Kidney (tissue), 14 donors: ENCODE data around the gene OAF. TPM values are rescaled to one million over a fixed set of nuclear protein-coding genes. Genes with fewer than 3 reads are reported as not detected.
A peak's percentile ranks its signal among the peaks of the same experiment; 100 is the strongest.
"Not testable (repeated sequence)": the region's sequence is repeated elsewhere in the genome, so short reads cannot be mapped to it uniquely, and the experiment has no call there.

Experiments
- DNase-seq, 5 donors: peaks; one replicate each; pipeline ENCODE4 v3.0.0-alpha.2; 2013 to 2020
- FAIRE-seq: peaks from 2 replicates; lab custom pipeline; 2012; peaks lifted over from hg19 to GRCh38; lab: Jason Lieb, UNC
- H3K27ac ChIP-seq, 2 donors: one replicate each; pipeline ENCODE4 v1.7.0; 2013; ENCODE audit warnings: low read depth in 2 of 2, low read length in 2 of 2, inconsistent platforms in 1 of 2
- H3K27me3 ChIP-seq: one replicate; pipeline ENCODE4 v1.7.1; 2013; ENCODE audit warnings: low read length, inconsistent platforms; ENCODE audit not compliant: control insufficient read depth, insufficient read depth
- H3K36me3 ChIP-seq, 3 donors: one replicate each; pipeline versions ENCODE4 v1.7.0 to v1.7.1; 2013; ENCODE audit warnings: low read length in 3 of 3, control low read depth in 1 of 3, inconsistent platforms in 1 of 3; ENCODE audit not compliant: insufficient read depth in 3 of 3, control insufficient read depth in 2 of 3
- H3K4me1 ChIP-seq, 3 donors: one replicate each; pipeline versions ENCODE4 v1.7.0 to v1.7.1; 2013; ENCODE audit warnings: low read length in 3 of 3, inconsistent platforms in 1 of 3, low read depth in 1 of 3; ENCODE audit not compliant: control insufficient read depth in 2 of 3, insufficient read depth in 2 of 3
- H3K4me3 ChIP-seq, 3 donors: one replicate each; pipeline versions ENCODE4 v1.7.0 to v1.8.1; 2013; ENCODE audit warnings: low read length in 3 of 3, control low read depth in 1 of 3, inconsistent platforms in 1 of 3
- H3K9ac ChIP-seq, 3 donors: one replicate each; pipeline versions ENCODE4 v1.7.0 to v1.7.1; 2013; ENCODE audit warnings: low read length in 3 of 3, control low read depth in 1 of 3, inconsistent platforms in 1 of 3
- H3K9me3 ChIP-seq, 3 donors: one replicate each; pipeline versions ENCODE4 v1.7.0 to v1.7.1; 2013; ENCODE audit warnings: low read length in 3 of 3, control low read depth in 1 of 3, inconsistent platforms in 1 of 3; ENCODE audit not compliant: control insufficient read depth in 2 of 3, insufficient read depth in 1 of 3
- intact Hi-C: fragments of 100-400 bp; cut with DNase I; formaldehyde crosslinking; loops from one replicate; pipeline ENCODE4 v1.11.1; 2022
- polyA plus RNA-seq: library from polyadenylated mRNA; stranded (reverse); fragments of 350-450 nt; fragmentation: Illumina TruSeq; extraction: RNeasy Lipid Tissue Mini Kit (QIAGEN cat#74804); gene quantifications from one replicate; pipeline ENCODE4 v1.2.3, GENCODE V29; 2014; ENCODE audit warnings: low read depth, low replicate concordance; ENCODE audit not compliant: insufficient read depth
- total RNA-seq: library from RNA; stranded (reverse); fragmentation: NEBNext Ultra II Directional; extraction: Animal tissue kit (Norgen Biotek cat#: 25700); gene quantifications from one replicate; pipeline ENCODE4 v1.2.1, GENCODE V29; 2021
- TF ChIP-seq, protein P1 (sequence below): IDR thresholded peaks from 3 replicates; pipeline ENCODE4 v1.5.1; 2012; ENCODE audit warnings: mild to moderate bottlenecking, moderate library complexity, borderline replicate concordance; ENCODE audit not compliant: insufficient read depth; ENCODE audit errors: extremely low read depth
- donor health status: control.
- donor health status: control.
- donor health status: control.
- donor health status: control.
- donor health status: control.
- donor health status: DM: yes; HTN: yes; CAD: no.
- donor health status: Normal renal cell carcinoma (clear cell type).

Gene OAF
- total and polyA plus RNA-seq, 2 donors from 2014 or later: 48.2 to 78.1 TPM

DNA sequence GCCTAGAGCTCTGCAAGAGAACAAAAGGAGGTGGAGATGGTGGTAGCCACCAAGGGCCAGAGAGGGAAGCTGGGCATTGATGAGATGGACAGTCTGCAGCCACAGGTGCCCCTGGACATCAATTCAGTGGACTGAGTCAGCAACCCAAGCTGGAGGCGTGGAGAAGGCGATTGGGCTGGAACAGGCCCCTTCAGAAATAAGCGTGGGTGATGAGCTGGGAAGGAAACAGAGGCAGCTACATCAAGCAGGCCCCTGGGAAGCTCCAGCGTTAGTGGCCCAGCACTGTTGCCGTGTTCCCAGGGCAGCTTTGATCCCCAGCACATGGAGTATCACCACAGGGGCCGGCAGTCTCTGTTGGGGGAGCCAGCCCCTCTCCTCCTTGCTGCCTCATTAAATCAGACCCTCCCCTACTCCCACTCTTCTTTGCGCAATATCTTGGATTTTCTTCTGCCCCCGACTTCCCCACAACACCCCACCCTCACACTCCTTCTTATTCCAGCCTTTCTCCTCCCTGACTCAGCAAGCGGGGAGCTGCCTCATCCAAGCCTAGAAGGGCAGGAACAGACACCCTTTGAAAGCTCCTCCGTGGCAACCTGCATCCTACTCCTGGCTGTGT lies 31.7 kb upstream of the OAF start:
- TF ChIP-seq, protein P1, sequence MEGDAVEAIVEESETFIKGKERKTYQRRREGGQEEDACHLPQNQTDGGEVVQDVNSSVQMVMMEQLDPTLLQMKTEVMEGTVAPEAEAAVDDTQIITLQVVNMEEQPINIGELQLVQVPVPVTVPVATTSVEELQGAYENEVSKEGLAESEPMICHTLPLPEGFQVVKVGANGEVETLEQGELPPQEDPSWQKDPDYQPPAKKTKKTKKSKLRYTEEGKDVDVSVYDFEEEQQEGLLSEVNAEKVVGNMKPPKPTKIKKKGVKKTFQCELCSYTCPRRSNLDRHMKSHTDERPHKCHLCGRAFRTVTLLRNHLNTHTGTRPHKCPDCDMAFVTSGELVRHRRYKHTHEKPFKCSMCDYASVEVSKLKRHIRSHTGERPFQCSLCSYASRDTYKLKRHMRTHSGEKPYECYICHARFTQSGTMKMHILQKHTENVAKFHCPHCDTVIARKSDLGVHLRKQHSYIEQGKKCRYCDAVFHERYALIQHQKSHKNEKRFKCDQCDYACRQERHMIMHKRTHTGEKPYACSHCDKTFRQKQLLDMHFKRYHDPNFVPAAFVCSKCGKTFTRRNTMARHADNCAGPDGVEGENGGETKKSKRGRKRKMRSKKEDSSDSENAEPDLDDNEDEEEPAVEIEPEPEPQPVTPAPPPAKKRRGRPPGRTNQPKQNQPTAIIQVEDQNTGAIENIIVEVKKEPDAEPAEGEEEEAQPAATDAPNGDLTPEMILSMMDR: no peak
- Histone ChIP-seq H3K27me3 (no peaks in the 10 kb centered on the region), H3K4me1 (peaks cover 3 to 23% (median 22%) of the 10 kb centered on the region in 3 donors), H3K27ac (no peak overlapping the region), H3K4me3 (no peak overlapping the region), H3K9me3 (no peaks in the 10 kb centered on the region), H3K9ac (no peak overlapping the region), H3K36me3 (no peaks in the 10 kb centered on the region)
- DNase-seq (peak in 1 of 5 donors; percentile 33), FAIRE-seq (no peak)
- intact Hi-C loops: no loop called here

DNA sequence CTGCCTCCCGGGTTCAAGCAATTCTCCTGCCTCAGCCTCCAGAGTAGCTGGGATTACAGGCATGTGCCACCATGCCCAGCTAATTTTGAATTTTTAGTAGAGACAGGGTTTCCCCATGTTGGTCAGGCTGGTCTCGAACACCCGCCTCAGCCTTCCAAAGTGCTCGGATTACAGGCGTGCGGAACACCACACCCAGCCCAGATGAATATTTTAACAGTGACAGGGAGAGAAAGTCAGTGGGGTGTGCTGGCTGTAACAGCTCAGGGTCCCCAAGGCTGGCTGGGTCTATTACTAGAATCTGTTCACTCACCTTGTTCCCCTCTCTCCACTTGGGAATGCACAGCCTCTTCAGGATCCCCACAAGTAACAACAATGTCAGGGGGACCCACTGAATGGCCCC lies 30.8 kb upstream of the OAF start:
- H3K27me3 ChIP-seq, intact Hi-C loops, H3K36me3 ChIP-seq, H3K9me3 ChIP-seq, FAIRE-seq, H3K9ac ChIP-seq, H3K27ac ChIP-seq, DNase-seq, H3K4me3 ChIP-seq: not testable (repeated sequence)
- peaks cover 4 to 31% (median 27%) of the 10 kb centered on the region in 3 donors for H3K4me1 ChIP-seq

DNA sequence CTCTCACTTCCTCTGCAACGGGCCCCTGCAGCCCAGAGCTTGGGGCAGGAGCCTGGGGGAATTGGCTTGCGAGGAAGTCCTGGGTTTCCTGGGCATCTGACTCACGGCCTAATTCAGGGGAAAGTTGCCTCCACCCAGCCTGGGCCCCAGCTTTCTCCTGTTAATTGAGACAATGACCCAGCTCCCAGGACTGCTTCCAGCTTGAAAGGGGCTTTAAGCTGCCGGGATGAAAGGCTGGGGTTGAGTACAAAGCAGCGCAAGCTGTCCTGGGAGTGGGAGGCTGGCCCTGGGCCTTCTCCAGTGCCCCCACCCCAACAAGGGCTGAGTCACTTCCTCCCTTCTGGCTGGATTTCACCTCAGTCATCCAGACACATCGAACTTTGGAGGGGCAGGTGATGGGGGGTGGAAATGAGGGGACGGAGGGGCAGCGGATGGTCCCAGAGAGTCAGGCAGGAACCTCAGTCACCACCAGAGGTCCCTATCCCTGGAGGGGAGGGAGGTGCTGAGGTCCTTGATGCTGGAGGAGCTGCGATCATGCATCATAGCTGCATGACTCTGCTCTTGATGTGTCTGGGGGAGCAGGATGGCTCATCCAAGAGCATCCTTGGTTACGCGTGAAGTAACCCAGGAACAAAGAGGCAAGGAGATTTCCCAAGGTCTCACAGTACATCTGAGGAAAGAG lies 30.1 kb upstream of the OAF start:
- DNase-seq (peak in 1 of 5 donors; percentile 50), FAIRE-seq (no peak)
- Histone ChIP-seq H3K27ac (no peak overlapping the region), H3K27me3 (no peaks in the 10 kb centered on the region), H3K9ac (no peak overlapping the region), H3K4me3 (no peak overlapping the region), H3K9me3 (no peaks in the 10 kb centered on the region), H3K4me1 (peaks cover 4 to 35% (median 30%) of the 10 kb centered on the region in 3 donors), H3K36me3 (no peaks in the 10 kb centered on the region)
- intact Hi-C loops: no loop called here
- TF ChIP-seq, protein P1: no peak

DNA sequence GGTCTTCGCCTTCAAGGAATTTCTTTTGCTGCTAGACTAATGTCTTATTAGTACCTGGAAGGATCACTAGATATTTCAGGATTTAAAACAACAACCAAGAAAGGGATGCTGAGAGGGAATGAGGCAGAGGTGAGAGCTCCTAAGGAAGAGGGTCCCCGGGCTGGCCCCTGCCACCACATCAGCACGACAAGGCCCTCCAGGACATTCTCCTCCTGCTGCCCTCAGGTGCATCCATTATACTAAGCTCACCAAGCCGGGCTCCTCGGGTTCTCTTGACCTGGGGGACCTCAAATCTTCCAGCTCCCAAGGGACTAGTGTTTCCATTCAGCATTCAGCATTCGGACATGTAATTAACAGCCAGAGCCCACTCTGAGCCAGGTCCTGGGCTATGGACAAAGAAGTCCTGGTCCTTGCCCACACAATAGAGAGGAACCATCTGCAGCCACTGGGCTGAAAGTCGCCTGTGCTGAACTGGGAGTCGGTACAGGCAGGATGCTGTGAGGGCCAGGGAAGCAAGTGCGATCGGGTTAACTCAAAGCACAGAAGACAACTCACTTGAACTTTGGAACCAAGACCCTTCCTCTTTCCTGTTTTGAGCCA lies 29.4 kb upstream of the OAF start:
- DNase-seq: peak in 1 of 5 donors; percentile 19
- H3K9ac ChIP-seq: no peak overlapping the region
- H3K27me3 ChIP-seq: no peaks in the 10 kb centered on the region
- TF ChIP-seq, protein P1: no peak
- no peak for FAIRE-seq
- no peaks in the 10 kb centered on the region for H3K36me3 ChIP-seq
- intact Hi-C loops: no loop called here
- H3K9me3 ChIP-seq: no peaks in the 10 kb centered on the region
- no peak overlapping the region for H3K27ac ChIP-seq
- no peak overlapping the region for H3K4me3 ChIP-seq
- peaks cover 5 to 43% (median 38%) of the 10 kb centered on the region in 3 donors for H3K4me1 ChIP-seq
